ENCODE results near the gene RAPGEF2.
"Not testable (repeated sequence)": the region's sequence is repeated elsewhere in the genome, so short reads cannot be mapped to it uniquely, and the experiment has no call there.

RAPGEF2 gene

GRCh38 chr4:159248384-159249178, 145.7 kb downstream of the RAPGEF2 start:
- peak; percentile 31 for DNase-seq

- no peak for DNase-seq
These were observed 148.0 kb downstream of the RAPGEF2 start for GRCh38 chr4:159250751-159251325.

- DNase-seq: not testable (repeated sequence)
These were observed 148.7 kb downstream of the RAPGEF2 start for GRCh38 chr4:159251580-159251979.

DNA sequence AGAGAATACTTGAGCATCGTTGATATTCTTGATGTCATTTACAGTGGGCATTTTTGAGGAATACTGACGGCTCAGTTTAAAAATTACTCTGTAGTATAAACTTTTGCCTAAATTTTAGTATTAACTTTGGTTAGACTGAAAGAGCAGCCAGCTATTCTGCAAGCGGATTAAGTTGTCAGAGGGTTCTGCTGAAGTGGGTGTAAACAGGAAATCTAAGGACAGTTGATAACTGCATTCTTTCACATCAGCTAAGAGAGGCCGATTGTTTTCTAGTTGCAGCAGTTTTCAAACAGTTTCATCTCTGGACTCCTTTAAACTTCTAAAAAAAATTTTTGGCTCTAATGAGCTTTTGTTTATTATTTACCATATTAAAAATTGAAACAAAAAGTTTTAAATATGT, 149.6 kb downstream of the RAPGEF2 start:
- no peak for DNase-seq

DNA sequence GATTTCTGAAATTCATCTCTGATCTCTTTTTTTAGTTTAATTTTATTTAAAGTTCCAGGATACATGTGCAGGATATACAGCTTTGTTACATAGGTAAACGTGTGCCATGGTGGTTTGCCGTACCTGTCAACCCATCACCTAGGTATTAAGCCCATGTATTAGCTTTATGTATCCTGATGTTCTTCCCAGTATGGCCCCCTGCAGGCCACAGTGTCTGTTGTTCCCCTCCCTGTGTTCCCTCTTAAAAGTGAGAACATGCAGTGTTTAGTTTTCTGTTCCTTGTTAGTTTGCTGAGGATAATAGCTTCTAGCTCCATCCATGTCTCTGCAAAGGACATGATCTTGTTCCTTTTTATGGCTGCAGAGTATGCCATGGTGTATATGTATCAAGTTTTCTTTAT, 153.2 kb downstream of the RAPGEF2 start:
- DNase-seq: no peak

- no peak for DNase-seq
These were observed 156.1 kb downstream of the RAPGEF2 start for GRCh38 chr4:159258889-159259560.

GRCh38 chr4:159264057-159264456, 161.2 kb downstream of the RAPGEF2 start:
- no peak for DNase-seq

- no peak for DNase-seq
These were observed 164.3 kb downstream of the RAPGEF2 start for GRCh38 chr4:159266981-159267868.

DNA sequence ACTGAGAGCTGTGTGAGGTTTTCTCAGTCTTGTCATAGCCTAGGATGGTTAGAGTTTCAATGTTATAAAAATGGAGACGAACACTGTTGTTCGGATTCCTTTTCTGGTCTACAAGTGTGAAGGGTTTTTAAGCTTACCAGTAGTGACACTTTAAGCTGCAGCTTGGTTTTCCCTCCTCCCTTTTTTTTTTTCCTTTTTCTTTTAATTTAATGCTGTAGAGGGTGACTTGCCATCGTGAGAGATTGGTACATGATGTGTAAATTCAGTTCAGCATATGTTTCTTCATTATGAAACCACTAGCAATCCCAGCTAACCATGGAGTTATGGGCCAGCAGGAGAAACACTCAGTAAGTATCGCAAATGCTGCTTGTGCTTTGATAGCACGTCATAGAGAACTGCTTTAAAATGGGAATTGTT, 165.0 kb downstream of the RAPGEF2 start:
- DNase-seq: no peak

- DNase-seq: no peak
These were observed 165.7 kb downstream of the RAPGEF2 start for GRCh38 chr4:159268607-159269006.

GRCh38 chr4:159269116-159269515, 166.2 kb downstream of the RAPGEF2 start:
- DNase-seq: no peak

DNA sequence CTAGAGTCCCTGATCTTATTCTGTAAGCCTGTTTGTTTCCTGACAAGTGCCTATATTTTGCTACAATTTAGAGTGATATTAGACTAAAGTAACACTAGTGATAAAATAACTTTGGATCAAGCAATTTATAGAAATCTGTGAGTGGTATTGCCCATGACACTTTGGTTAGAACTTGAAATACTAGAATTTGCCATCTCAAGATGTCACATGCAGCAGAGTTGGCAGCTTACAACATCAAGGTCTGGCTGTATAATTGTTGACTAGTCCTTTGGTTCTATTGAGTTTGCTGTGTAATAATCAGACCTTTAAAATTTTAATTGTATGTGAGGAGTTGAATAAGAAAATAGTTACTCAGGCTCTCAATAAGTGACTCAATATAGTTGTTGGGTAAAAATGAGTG, 167.1 kb downstream of the RAPGEF2 start:
- no peak for DNase-seq

DNA sequence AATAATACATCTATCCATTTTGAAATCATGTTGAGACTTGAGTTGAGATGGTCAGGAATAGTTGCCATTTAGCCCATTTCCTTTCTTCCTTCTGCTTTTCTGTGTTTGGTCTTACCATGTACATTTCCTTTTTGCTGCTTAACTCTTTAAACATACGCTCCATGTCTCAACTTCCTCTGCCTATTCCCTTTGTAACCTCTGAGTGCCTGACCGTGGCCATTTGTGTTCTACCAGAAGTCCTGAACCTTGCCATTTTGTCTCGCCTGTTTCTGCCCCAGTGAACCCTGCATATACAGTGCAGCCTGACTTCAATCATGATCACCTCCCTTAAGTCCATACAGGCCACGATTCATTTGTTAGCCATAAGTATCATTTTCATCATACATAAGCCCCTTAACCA, 169.0 kb downstream of the RAPGEF2 start:
- no peak for DNase-seq

DNA sequence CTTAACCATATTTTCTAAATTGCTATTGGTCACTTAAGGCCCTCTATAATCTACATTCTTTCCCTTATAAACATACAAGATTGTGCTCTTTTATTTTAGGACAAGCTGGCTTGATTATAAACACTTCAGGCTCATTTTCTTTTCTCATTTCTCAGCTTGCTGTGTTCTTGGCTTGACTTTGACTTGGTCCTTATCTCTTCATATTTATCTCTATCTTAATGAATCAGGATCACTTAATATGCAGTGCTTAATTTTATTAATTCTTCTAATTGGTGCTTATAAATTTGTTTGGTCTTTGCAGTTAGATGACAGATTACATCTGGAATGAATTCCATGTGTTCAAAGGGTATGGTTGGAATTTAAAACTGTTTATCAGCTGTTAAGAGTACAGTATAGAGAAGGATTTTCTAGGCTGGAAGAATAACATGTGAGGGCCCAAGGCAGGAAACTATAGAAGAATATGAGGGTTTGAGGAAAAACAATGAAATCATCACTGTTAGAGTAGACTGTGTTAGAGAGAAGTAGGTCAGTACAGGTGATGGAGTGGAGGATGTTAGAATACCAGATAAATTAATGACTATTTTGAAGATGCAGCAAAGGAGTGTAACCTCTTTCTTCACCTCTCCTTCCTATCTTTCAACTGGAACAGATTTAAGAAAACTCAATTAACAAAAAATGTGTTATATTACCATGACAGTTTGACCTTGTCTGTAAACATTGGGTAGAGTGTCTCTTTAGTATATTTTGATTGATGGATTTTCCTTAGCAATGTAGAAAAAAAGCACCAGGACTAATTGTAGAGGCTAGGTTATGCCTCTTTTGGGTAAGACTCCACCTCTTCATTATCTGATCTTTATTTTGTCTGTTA, 169.6 kb downstream of the RAPGEF2 start:
- DNase-seq: no peak

DNA sequence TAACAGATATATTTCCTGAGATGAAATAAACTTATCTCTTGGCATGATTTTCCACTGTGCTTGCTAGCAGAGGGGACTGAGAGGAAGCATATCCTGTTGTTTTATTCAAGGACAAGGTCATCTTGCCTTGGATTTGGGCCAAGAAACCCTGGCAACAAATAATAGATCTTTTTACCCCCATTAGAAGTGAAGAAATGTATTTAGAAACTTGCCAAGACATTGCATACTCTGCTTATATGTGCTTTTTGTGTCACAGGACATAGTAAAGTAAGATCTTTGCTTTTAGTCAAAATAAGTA, 170.2 kb downstream of the RAPGEF2 start:
- DNase-seq: peak; percentile 14

DNA sequence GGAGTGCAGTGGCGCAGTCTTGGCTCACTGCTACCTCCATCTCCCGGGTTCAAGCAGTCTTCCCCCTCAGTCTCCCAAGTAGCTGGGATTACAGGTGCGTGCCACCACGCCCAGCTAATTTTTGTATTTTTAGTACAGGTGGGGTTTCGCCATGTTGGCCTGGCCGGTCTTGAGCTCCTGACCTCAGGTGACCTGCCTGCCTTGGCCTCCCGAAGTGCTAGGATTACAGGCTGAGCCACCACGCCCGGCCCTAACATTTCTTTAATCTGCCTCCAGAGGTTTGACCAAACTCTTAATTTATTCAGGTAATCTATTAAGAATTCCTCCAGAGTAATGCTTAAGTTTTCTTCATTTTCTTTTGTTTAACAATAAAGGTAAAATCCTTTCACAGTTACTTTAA, 171.0 kb downstream of the RAPGEF2 start:
- no peak for DNase-seq

GRCh38 chr4:159278399-159278798, 175.5 kb downstream of the RAPGEF2 start:
- DNase-seq: no peak

GRCh38 chr4:159279084-159279483, 176.2 kb downstream of the RAPGEF2 start:
- DNase-seq: no peak

DNA sequence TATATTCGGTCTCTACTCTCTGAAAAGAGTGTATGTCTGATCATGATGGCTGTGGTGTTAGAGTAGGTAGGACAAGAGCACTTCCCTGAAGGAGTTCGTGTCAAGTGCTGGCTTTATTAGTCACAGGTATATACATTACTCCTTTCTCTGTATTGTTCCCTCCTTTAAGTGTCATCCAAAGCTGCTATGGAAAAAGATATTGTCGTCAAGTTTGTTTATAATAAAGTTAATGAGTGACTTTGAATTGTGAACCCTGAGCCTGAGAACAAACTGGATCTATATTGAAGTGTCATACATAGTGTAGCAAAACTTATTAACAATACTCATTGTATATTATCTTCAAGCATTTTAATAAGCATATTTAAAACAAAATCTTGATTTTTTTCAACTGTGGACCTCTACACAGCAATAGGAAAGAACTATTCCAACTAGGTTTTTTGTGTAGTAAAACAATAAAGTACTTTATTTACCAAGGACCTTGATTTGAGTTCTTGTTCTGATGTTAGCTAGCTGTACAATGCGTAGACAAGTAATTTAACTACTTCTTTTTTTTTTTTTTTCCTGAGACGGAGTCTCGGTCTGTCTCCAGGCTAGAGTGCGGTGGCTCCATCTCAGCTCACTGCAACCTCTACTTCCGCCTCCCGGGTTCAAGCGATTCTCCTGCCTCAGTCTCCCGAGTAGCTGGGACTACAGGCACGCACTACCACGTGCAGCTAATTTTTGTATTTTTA, 177.7 kb downstream of the RAPGEF2 start:
- DNase-seq: peak; percentile 23

DNA sequence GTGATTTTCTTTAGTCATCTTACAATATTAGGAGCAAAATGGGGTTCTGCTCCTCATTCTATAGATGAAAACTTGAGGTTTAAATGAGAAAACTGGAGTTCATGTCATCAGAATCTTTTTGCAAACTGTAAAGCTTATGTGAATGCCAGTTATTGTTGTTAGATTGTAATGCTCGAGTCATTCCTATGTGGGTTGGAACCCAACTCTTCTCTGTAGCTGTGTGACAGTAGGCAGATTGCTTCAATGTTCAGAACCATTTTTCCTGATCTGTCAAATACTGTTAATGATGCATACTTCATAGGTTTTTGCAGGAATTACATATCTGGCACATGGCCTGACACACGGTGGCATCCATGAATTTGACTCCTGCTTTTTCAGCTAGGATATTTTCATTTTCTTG, 178.9 kb downstream of the RAPGEF2 start:
- no peak for DNase-seq

- no peak for DNase-seq
These were observed 179.4 kb downstream of the RAPGEF2 start for GRCh38 chr4:159282329-159282728.

- DNase-seq: no peak
These were observed 180.1 kb downstream of the RAPGEF2 start for GRCh38 chr4:159282944-159283343.

Measured in NCI-H2029 treated with DMSO at 0.1 percent for 48 hours (cell line).